Prostate gland (tissue), 2 donors: Measurements from ENCODE around the gene C1orf35.

Source experiments
- POLR2A ChIP-seq: fragments of 450-650 bp; IDR thresholded peaks from one replicate; pipeline ENCODE4 v1.6.1; 2016; ENCODE audit warnings: antibody characterized with exemption, mild to moderate bottlenecking
- POLR2AphosphoS5 ChIP-seq: sonication (generic); formaldehyde crosslinking; IDR thresholded peaks from one replicate; pipeline ENCODE4 v1.6.1; 2017; ENCODE audit warnings: antibody characterized with exemption
- TF ChIP-seq, protein P1 (sequence below), 4 experiments: fragments of 200-600 bp in 2 of 4; fragments of 450-650 bp in 2 of 4; sonication (generic) in 2 of 4; IDR thresholded peaks; 1 replicate in 3 of 4; 2 replicates in 1 of 4; pipeline ENCODE4 v1.5.1; 2016 to 2019; ENCODE audit warnings: antibody characterized with exemption in 4 of 4, mild to moderate bottlenecking in 2 of 4, moderate library complexity in 2 of 4

DNA sequence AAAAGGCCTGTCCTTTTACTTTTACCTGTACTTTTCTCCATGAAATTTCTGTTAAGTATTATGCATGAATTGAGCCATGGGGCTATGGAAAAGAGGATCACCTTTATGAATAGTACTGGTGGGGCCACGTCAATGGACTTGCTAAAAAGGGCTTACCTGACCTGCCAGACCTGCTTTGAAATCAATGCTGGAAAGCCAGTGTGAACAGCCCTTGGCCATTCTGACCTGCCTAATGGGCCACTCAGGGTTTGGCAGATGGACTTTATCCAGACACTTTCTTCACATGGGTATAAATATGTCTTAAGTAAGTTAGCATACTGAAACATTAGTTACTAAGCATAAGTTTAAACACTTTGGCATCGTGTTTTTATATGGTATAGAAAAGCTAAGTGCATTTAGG lies 28.6 kb upstream of the C1orf35 start:
- TF ChIP-seq POLR2A (no peak), POLR2AphosphoS5 (no peak)
- TF ChIP-seq, protein P1, sequence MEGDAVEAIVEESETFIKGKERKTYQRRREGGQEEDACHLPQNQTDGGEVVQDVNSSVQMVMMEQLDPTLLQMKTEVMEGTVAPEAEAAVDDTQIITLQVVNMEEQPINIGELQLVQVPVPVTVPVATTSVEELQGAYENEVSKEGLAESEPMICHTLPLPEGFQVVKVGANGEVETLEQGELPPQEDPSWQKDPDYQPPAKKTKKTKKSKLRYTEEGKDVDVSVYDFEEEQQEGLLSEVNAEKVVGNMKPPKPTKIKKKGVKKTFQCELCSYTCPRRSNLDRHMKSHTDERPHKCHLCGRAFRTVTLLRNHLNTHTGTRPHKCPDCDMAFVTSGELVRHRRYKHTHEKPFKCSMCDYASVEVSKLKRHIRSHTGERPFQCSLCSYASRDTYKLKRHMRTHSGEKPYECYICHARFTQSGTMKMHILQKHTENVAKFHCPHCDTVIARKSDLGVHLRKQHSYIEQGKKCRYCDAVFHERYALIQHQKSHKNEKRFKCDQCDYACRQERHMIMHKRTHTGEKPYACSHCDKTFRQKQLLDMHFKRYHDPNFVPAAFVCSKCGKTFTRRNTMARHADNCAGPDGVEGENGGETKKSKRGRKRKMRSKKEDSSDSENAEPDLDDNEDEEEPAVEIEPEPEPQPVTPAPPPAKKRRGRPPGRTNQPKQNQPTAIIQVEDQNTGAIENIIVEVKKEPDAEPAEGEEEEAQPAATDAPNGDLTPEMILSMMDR (IDR thresholded peaks at IDR 0.05): no peak
